HL-60/S4 (cell line): ENCODE measurements around the gene CHRNB1.
"Not testable (repeated sequence)": the region's sequence is repeated elsewhere in the genome, so short reads cannot be mapped to it uniquely, and the experiment has no call there.

Source experiments
- in situ Hi-C: fragments of 300-500 bp; cut with MboI; formaldehyde crosslinking; loops from 2 replicates; pipeline ENCODE4 v1.14.3; 2022; ENCODE audit warnings: low sequenced_read_pairs

The CHRNB1 gene

GRCh38 chr17:7466639-7467341 is 21.9 kb downstream of the CHRNB1 start:
- in situ Hi-C loops, result no loop called here

GRCh38 chr17:7467498-7467897 is 22.6 kb downstream of the CHRNB1 start:
- in situ Hi-C loops, result no loop called here

GRCh38 chr17:7468290-7468689 is 23.4 kb downstream of the CHRNB1 start:
- in situ Hi-C loops, result no loop called here

GRCh38 chr17:7468804-7469389 is 24.0 kb downstream of the CHRNB1 start:
- in situ Hi-C loops, result no loop called here

GRCh38 chr17:7469843-7470242 is 25.0 kb downstream of the CHRNB1 start:
- in situ Hi-C loops, result not testable (repeated sequence)

- in situ Hi-C loops, result not testable (repeated sequence)
These were observed 25.7 kb downstream of the CHRNB1 start for GRCh38 chr17:7470457-7470973.

- in situ Hi-C loops, result no loop called here
These were observed 26.9 kb downstream of the CHRNB1 start for GRCh38 chr17:7471729-7472128.

GRCh38 chr17:7474767-7475166 is 29.9 kb downstream of the CHRNB1 start:
- in situ Hi-C loops, result not testable (repeated sequence)

- in situ Hi-C loops, result no loop called here
These were observed 31.0 kb downstream of the CHRNB1 start for GRCh38 chr17:7475764-7476422.

- in situ Hi-C loops, result no loop called here
These were observed 31.6 kb downstream of the CHRNB1 start for GRCh38 chr17:7476494-7476893.

- in situ Hi-C loops, result no loop called here
These were observed 32.1 kb downstream of the CHRNB1 start for GRCh38 chr17:7476951-7477350.

GRCh38 chr17:7477392-7478275 is 32.8 kb downstream of the CHRNB1 start:
- in situ Hi-C loops, result no loop called here

GRCh38 chr17:7478276-7479212 is 33.7 kb downstream of the CHRNB1 start:
- in situ Hi-C loops, result no loop called here

GRCh38 chr17:7479213-7480088 is 34.6 kb downstream of the CHRNB1 start, which contains the start of gene ZBTB4:
Gene ZBTB4, minus strand, starts transcription at chr17:7479631. Its CDS starts 12,830 bp downstream, at chr17:7466801.
- in situ Hi-C loops, result no loop called here

- in situ Hi-C loops, result no loop called here
These were observed 35.2 kb downstream of the CHRNB1 start for GRCh38 chr17:7480089-7480384.

- in situ Hi-C loops, result not testable (repeated sequence)
These were observed 36.4 kb downstream of the CHRNB1 start, which contains the start of gene SLC35G6 for GRCh38 chr17:7481275-7481674. Gene SLC35G6, plus strand, starts transcription at chr17:7481446. Its CDS starts 71 bp downstream, at chr17:7481517.

- in situ Hi-C loops, result not testable (repeated sequence)
These were observed 37.2 kb downstream of the CHRNB1 start for GRCh38 chr17:7481842-7482741.

GRCh38 chr17:7482742-7483088 is 37.9 kb downstream of the CHRNB1 start:
- in situ Hi-C loops, result not testable (repeated sequence)
